MM.1S (cell line): ENCODE results near the gene DPY19L1.

ENCODE experiments used
- CTCF ChIP-seq: fragments of 300-600 bp; sonication (generic); IDR thresholded peaks from 2 replicates; pipeline ENCODE4 v1.5.1; 2016; ENCODE audit warnings: antibody characterized with exemption, low read length, mixed read lengths
- EZH2 ChIP-seq: fragments of 300-600 bp; sonication (generic); optimal IDR thresholded peaks from 2 replicates; pipeline ENCODE3; 2017; ENCODE audit warnings: low read depth, mild to moderate bottlenecking, antibody characterized with exemption, low read length, mixed read lengths
- EZH2phosphoT487 ChIP-seq: fragments of 300-600 bp; sonication (generic); IDR thresholded peaks from 2 replicates; pipeline ENCODE4 v1.6.1; 2018; ENCODE audit warnings: antibody characterized with exemption, low read length

GRCh38 chr7:34895202-34895601, 142.1 kb downstream of the DPY19L1 start:
- TF ChIP-seq EZH2 (no peak), CTCF (no peak), EZH2phosphoT487 (no peak)
